Suppressor macrophage treated with lipopolysaccharide for 1 hour (primary cell): ENCODE measurements around the gene PLK4.
"Not testable (repeated sequence)": the region's sequence is repeated elsewhere in the genome, so short reads cannot be mapped to it uniquely, and the experiment has no call there.

Experiments used
- DNase-seq, 3 donors: peaks; one replicate each; pipeline ENCODE4 v3.0.0-alpha.2; 2020 to 2022

Gene PLK4

DNA sequence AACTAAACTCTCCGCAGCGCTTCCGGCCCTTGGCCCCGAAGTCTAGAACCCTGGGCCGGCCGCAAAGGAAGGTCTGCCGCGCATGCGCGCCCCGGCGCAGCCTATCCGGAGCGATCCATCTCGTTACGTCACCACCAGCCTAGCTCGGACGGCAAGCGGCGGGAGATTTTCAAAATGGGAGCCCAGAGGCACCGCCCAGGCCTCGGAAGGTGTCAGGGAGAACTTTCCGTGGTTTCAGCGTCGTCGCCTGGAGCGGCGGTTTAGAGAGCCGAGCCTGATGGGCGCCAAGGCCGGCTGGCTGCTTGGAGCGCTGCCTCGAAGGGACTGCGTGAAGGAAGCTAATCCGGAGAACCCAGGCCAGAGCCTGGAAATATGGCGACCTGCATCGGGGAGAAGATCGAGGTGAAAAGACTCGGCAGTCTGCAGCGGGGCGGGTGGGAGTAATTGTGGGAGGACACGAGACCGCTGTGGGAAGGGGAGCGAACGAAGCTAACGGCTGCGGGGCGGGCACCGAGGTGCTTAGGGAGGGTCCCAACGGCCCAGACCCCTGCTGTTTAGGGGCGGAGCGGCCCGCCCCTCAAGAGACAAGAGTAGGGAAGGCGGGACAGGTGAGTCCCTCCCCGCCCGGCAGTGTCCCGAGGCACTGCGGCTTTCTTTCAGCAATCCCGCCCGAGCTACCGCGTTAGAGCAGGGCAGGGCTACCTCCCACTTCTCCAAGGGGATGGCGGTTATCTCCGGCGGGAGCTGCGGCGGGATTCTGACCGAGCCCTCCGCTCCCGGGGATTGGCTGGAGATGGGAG, at the start of gene PLK4:
PLK4 (plus strand) TSS at position 131 of the 800 bp plus-strand sequence; CDS start at position 373, 242 bp downstream.
- peak; percentile 98 to 99 (median 98) for DNase-seq

DNA sequence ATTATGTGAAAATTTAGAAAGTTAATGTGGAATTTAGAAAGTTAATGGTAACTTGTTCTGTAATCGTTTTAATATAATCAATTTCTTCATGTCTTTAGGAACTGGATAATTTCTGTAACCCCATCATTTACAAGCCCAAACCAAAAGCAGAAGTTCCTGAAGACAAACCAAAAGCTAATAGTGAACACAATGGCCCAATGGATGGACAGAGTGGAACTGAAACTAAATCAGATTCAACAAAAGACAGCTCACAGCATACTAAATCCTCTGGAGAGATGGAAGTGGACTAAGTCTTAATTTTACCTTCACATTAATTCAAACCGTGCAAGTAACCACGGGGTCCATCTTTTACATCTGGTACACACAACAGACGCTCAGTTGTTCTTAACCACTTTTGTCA, 48.1 kb upstream of the PLK4 start:
- peak; percentile 8 to 27 (median 20) for DNase-seq

DNA sequence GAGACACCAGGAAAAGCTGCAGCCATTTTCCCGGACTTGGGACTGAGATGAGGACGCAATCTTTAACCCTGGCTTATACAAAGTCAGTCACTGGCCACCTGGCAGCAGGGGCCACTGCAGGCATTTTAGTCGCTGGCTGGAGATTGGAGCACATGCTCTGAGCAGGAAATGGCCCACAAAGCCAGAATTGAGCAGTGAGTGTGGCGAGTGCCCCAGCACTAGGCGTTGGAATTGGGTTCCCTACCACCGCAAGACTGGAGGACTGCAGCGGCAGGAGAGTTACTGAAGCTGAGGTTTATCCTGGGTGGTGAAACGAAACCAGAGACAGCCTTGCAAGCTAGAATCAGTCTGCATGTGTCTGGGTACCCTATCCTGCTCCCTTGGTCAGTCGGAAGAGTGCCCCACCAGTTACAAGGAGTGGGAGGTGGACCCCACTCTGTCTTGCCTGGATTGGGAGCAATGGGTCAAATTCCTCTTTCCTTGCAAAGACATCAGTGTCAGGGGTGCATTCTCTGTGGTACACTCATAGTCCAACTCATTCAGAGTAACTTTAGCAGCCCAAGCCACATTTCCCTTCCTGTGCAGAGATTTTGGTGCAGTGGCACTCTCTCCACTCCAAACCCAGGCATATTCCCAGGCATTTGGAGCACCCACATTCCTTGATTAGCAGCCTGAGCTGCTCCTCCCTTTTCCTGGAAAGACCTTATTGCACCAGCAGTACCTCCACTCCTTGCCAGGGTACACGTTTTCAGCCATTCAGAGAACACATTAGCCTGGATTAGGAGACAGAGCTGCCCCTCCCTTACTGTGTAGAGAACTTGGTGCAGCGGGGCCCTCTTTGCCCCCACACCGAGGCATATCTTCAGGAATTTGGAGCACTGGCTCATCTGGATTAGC, 36.7 kb upstream of the PLK4 start:
- no peak for DNase-seq

DNA sequence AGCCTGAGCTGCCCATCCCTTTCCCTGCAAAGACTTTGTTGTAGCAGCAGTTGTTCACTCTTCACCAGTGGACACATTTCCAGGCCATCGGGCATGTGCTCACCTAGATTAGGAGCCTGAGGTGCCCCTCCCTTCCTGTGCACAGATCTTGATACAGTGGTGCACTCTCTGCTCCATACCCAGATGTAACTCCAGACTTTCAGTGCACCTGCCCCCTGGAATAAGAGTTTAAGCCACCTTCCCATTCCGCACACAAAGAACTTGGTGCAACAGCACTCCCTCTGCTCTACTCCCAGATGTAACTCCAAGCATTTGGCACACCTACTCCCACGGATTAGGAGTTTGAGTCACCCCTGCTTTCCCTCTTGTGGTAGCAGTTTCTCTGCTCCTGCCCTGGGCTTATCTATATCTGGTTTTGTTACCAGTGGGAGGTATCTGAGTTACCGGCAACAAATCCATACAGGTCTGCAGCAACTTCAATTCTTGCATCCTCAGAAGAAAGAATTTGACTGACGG, 36.0 kb upstream of the PLK4 start:
- no peak for DNase-seq

DNA sequence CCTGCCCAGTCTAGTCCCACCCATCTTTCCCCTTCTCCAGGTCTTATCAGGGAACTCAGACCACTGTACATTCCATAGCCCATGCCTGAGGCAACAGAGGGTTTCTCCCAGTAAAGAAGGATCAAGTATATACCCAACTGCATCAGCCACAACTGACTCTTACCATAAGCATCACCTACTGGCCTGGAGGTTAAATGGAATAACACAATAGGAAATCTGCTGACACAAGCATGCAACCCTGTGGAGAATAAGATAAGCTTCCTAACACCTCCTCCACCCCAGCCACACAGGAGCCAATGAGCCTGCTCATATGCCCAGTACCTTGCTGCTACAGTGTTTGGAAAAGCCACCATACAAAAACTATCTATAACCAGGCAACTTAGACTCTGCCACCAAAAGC, 34.6 kb upstream of the PLK4 start:
- DNase-seq: no peak

DNA sequence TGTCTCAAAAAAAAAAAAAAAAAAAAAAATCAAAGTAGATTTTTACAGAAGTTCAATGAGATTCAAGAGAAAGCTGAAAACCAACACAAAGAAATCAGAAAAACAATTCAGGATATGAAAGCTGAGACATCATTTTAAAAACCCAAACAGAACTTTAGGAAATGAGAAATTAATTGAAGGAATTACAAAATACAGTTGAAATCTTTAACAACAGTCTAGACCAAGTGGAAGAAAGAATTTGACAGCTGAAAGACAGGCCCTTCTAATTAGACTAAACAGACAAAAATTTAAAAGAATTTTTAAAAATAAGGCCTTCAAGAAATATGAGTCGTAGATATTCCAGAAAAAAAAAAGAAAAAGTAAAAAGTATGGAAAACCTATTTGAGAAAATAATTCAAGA, 33.9 kb upstream of the PLK4 start:
- DNase-seq: no peak

DNA sequence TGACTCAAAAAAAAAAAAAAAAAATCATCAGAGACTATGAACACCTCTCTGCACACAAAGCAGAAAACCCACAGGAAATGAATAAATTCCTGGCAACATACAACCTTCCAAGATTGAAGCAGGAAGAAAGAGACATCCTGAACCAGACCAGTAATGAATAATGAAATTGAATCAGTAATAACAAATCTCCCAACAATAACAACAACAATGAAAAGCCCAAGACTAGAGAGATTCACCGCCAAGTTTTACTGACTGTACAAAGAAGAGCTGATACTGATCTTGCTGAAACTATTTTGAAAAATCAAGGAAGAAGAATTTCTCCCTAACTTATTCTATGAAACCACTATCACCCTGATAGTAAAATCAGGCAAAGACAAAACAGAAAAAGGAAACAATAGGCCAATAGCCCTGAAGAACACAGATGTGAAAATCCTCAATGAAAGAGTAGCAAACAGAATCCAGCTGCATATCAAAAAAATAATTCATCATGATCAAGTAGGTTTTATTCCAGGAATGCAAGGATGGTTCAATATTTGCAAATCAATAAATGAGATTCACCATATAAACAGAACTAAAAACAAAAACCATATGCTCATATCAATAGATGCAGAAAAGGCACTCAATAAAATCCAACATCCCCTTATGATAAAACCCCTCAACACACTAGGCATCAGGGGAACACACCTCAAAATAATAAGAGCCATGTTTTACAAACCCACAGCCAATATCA, 31.0 kb upstream of the PLK4 start:
- DNase-seq: no peak

DNA sequence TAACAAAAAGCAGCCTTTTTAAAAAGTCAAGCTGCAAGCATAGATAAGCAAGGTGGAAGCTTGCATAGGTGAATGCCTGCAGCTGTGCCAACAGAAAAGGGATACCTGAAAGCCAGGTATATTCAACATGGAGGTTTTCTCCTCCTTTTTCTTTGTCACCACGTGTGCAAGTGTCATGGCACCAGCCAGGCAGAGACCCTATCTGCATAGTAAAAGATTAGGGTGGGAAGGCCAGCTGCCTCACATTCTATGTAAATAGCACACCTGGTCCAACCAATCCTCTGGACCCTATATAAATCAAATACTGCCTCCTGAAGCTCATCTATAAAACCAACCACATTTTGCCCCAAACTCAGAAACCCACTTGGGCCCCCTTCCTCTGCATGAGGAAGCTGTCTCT, 28.0 kb upstream of the PLK4 start:
- no peak for DNase-seq

DNA sequence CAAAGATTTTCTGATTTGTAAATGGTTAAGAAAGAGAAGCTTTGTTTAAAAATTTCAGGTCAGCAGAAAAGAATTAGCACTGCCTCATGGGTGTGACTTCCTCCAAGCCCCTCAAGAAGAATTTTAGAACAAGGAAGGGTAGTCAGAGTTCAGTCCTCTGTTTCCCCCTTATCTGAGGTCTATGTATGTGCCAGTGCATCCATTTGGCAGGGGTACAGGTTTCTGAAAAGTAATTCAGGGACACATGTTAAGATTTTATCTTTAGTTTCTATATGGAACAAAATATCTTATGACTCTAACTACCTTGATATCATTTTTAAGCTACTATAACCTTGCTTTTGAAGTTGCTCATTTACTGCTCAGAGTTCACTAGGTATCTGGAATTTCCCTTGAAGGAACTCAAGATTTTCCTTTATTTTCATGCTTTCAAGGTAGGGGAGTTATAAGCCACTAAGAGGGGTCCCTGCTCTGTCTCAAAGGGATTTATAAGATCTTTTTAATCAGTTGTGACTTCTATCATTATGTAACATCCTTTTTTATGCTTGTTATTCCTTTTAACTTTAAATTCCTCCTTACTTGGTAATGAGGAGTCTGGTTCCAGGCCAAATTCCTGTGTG, 24.4 kb upstream of the PLK4 start:
- no peak for DNase-seq

DNA sequence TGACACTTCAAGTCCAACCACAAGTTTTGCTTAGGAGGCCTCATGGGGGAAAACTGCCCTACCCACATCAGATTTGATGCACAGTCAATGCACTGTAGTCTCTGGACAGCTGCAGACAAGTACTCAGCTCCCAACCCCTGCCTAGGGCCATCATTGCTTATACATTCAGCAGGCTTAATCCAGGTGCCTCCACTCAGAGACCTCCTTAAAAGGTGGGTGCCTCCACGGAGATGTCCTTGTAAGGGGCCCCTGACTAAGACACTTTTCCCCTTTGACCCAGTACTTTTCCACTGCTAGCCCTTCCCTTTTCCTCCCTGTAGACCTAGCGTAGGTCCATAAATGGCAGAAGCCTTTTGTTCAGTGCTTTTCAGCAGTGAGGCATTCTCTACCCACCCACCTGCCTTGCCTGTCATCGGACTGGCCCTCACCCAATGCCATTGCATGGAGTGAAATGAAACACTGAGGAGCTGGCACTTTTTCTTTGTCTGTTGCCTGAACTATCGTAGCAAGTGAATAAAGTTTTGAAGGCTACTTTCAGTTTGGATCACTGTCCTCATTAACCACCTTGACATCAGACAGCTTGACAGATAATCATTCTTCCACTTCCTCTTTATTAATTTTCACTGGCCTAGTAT, 23.8 kb upstream of the PLK4 start:
- DNase-seq: no peak

DNA sequence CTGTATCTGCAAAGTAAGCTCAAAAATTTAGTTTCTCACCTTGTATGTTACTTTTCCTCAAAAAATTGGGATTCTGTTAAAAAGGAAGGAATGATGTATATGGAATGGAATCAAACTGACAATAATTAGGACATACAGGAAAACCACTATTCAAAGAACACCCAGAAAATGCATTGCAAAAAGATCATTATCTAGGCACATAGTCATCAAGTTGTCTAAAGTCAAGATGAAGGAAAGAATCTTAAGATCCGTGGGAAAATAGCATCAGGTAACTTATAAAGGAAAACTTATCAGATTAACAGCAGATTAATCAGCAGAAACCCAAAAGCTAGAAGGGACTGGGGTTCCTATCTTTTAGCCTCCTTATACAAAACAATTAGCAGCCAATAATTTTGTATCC, 23.1 kb upstream of the PLK4 start:
- DNase-seq: no peak

DNA sequence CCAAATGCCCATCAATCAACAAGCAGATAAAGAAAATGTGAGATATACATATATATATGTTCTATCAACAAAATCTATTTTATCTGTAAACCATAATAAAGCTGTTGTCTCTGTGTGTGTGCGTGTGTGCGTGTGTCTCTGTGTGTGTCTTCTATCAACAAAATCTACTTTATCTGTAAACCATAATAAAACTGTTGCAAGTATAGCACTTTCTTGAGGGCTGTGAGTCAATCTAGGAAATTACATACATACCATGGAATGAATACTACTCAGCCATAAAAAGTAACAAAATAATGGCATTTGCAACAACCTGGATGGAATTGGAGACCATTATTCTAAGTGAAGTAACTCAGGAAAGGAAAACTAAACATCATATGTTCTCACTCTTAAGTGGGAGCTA, 12.5 kb upstream of the PLK4 start:
- DNase-seq: no peak

DNA sequence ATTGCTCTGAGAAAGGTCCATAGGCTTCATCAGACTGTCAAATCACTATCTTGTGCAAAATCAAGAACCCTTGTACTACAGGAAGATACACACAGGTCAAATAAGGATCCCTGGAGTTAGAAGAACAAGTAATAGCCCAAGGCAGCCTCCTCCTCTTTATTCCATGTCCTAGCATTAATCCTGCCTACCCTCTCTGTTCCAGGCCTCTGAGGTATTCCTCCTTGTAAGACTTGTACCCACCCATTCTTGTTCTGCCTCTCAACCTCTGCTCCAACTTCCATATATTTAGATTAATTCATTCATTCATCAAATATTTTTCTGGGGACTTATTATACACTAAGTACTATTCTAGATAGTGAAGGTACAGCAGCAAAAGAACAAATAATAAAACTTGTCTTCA, 10.4 kb upstream of the PLK4 start:
- no peak for DNase-seq

DNA sequence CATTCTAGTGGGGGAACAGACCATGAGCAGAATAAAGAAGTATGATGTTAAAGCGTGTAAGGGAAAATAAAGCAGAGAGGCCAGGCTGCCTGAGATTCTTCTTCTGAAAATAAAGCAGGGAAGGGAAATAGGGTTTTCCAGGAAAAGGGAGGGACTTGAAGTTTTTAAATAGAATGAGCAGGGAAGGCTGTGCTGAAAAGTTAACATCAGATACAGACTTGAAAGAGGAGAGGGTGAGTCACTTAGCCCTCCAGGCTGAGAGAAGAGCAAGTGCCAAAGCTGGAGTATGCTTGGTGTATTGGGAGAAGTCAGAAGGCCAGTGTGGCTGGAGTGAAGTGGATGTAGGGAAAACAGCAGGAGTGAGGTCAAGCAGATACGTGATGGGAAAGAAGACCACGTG, 10.0 kb upstream of the PLK4 start:
- DNase-seq: no peak

DNA sequence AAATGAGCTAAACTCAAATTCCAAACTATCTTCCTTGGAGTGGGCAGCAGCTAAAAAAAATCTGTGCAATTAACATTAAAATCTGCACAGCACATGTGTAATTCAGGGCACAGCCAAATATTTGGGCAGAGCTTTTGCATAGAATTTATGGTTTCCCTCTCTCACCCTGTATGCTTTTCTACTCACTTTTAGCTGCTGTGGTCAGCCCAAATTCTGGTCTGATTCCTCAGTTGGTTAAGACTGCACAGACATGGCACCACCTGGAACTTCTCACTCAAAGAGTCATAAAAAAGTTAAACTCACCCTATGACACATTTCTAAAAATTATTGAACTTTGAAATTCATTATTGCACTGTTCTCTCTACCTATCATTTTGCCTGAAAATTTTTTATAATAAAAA, 4.9 kb upstream of the PLK4 start:
- no peak for DNase-seq

DNA sequence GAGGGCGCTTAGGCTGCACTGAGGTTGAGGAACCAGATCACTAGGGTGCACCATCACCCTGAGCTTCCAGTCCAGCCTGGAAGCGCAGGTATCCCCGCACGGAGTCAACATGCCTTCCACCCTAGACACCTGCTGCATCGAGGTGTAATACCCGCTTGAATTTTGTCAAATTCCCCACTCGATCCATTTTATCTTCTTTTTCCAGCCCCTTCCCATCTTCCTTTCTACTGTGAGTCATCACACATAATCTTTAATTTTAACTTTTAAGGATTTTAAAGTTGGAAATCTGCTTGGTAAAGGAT, 821 bp downstream of the PLK4 start:
- no peak for DNase-seq

DNA sequence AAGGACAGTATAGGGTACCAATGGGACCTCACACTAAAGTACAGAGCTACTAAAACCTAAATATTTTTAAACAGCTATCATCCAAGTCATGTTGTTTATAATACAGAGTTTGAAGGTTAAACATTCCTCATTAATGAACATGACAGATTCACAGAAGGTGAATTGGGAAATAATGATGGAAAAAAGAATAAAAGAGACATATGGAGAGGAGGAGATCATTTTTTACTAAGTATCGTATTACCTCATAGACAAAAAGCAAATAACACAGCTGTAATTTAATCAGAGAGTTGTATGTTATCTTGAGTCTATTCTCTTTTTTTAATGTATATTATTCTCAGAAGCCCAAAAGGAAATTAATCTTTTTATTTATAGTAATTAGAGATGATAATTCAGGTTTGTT, 7.9 kb downstream of the PLK4 start:
- no peak for DNase-seq

DNA sequence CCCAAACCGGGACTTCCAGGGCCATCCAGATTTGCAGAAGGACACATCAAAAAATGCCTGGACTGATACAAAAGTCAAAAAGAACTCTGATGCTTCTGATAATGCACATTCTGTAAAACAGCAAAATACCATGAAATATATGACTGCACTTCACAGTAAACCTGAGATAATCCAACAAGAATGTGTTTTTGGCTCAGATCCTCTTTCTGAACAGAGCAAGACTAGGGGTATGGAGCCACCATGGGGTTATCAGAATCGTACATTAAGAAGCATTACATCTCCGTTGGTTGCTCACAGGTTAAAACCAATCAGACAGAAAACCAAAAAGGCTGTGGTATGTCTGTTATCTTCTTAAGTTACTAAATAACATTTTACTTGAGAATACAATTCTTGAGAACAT, 9.2 kb downstream of the PLK4 start:
- no peak for DNase-seq

DNA sequence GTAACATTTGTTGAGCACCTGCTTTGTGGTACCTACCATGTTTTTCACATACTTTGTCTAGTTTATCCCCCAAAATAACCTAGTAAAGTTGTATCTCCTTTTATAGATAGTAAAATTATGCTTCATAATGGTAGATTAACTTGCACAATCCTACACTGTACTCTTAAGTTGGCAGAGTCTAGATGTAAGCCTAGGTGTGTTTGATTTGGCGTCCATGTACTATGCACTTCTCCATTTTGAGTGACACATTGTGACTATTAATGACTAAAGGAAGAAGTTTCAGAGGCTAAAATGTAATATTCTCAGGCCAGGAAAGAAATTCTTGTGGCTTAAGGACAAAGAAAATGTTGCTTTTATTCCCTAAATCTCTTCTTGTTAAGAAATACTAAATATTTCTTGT, 15.4 kb downstream of the PLK4 start:
- no peak for DNase-seq

DNA sequence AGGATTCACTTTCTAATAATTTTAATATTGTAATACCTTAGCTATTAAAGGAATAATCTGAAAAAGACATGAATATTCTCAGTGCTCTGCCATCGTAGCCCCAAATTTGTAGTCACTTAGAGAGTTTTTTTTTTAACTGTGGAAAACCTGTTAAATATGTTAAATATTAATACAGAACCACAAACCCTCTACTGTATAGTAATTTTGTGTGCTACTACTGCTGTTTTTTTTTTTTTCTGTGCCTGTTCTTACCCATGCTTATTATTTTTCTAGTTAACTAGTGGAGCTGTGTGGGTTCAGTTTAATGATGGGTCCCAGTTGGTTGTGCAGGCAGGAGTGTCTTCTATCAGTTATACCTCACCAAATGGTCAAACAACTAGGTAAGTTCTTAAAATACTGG, 15.8 kb downstream of the PLK4 start:
- DNase-seq: no peak

DNA sequence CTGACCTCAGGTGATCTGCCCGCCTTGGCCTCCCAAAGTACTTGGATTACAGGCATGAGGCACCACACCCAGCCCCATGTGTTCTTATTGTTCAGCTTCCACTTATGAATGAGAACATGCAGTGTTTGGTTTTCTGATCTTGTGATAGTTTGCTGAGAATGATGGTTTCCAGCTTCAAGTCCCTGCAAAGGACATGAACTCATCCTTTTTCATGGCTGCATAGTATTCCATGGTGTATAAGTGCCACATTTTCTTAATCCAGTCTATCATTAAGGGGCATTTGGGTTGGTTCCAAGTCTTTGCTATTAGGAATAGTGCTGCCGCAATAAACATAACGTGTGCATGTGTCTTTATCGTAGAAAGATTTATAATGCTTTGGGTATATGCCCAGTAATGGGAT, 19.0 kb downstream of the PLK4 start:
- DNase-seq: not testable (repeated sequence)

DNA sequence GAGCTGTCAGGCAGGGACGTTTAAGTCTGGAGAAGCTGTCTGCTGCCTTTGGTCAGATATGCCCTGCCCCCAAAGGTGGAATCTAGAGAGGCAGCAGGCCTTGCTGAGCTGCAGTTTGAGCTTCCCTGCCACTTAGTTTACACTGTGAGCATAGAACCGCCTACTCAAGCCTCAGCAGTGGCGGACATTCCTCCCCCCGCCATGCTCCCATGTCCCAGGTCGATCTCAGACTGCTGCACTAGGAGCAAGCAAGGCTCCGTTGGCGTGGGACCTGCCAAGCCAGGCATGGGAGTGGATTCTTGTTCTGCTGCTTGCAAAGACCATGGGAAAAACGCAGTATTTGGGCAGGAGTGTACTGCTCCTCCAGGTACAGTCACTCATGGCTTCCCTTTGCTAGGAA, 24.3 kb downstream of the PLK4 start:
- no peak for DNase-seq

DNA sequence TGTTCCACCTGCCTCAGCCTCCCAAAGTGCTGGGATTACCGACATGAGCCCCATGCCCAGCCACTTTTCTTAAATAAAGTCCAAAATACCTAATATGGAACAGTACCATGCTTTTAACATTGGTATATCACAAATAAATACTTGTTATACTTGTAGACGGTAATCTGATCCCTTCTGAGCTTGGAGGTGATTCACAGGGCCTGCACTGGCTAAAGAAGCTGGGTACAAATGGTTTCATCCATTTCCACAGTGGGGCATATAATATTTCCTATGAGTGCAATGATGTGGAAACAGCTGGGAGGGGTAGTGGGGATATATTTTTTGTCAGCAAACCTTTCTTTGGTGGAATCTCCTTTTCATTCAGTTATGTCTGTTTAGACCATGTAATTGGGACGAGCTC, 35.8 kb downstream of the PLK4 start:
- DNase-seq: no peak
